OCI-LY1 (cell line): ENCODE measurements around the gene PAK4.

Experiments
- EZH2 ChIP-seq: fragments of 200-600 bp; sonication (generic), shearing (Covaris generic); IDR thresholded peaks from 2 replicates; pipeline ENCODE4 v1.8.0; 2017; ENCODE audit warnings: borderline replicate concordance, mixed run types, mild to moderate bottlenecking, antibody characterized with exemption, low read length, moderate library complexity, mixed read lengths
- TF ChIP-seq, protein P1 (sequence below): fragments of 200-600 bp; sonication (generic), shearing (Covaris generic); IDR thresholded peaks from 2 replicates; pipeline ENCODE4 v1.5.1; 2017; ENCODE audit warnings: mild to moderate bottlenecking, antibody characterized with exemption, low read length, moderate library complexity, mixed read lengths

DNA sequence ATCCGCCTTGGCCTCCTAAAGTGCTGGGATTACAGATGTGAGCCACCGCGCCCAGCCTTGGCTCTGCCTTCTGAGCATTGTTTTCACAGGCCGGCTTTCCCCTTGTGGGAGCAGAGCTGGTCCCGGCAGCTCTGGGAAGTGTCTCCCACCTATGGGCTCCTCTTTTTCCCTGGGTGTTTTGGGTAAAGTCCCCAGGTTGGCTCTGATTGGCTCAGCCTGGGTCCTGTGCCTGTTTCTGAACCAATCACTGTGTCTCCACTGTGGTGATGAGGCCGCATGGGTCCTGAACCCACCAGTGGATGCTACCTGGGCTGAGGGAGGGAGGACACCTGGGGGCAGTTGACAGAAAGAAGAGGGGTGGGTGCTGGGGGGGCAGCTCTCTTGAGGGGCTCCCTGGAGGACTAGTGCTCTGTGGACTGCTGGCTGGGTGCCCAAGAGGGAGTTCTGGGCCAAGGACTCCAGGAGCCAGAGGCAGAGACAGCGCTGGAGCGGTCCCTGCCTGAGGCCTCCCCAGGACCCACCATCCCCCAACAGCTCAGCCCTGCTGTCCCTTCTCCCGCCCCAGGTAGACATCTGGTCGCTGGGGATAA, 51.6 kb downstream of the PAK4 start:
- TF ChIP-seq, protein P1, sequence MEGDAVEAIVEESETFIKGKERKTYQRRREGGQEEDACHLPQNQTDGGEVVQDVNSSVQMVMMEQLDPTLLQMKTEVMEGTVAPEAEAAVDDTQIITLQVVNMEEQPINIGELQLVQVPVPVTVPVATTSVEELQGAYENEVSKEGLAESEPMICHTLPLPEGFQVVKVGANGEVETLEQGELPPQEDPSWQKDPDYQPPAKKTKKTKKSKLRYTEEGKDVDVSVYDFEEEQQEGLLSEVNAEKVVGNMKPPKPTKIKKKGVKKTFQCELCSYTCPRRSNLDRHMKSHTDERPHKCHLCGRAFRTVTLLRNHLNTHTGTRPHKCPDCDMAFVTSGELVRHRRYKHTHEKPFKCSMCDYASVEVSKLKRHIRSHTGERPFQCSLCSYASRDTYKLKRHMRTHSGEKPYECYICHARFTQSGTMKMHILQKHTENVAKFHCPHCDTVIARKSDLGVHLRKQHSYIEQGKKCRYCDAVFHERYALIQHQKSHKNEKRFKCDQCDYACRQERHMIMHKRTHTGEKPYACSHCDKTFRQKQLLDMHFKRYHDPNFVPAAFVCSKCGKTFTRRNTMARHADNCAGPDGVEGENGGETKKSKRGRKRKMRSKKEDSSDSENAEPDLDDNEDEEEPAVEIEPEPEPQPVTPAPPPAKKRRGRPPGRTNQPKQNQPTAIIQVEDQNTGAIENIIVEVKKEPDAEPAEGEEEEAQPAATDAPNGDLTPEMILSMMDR, result no peak
- TF ChIP-seq EZH2, result no peak
